ENCODE results near the gene CDK14. TPM values are rescaled to one million over a fixed set of nuclear protein-coding genes. Genes with fewer than 3 reads are reported as not detected.

Gene CDK14
- total and polyA plus RNA-seq, 10 of the 15 experiments (the other 5 are each of a cell fraction or from before 2014, with no cell fraction given), result 6.5 to 61.3 (median 24.2) TPM

GRCh38 chr7:91098566-91098965 lies 502.4 kb downstream of the CDK14 start:
- WGBS (ENCODE audit: insufficient coverage, insufficient replicate concordance, low lambda C conversion rate, missing lambda C conversion rate), result 95% methylated on average over 1 of the region's 1 CpG
- Histone ChIP-seq H3K27me3 (replicated peaks in 1 of 2; ENCODE audit: control insufficient read depth in 2 of 2, insufficient read depth in 2 of 2, low read length in 1 of 2) (no peaks in the 10 kb centered on the region), H3K27ac (ENCODE audit: control insufficient read depth, insufficient read depth) (no peak overlapping the region), H3K4me3 (no peak overlapping the region), H3K79me2 (ENCODE audit: control insufficient read depth, insufficient read depth, low read length) (no peaks in the 10 kb centered on the region), H3K4me1 (ENCODE audit: control insufficient read depth, insufficient read depth, low read length) (no peaks in the 10 kb centered on the region), H3K9me3 (replicated peaks; ENCODE audit: control insufficient read depth, insufficient read depth, low read length) (no peaks in the 10 kb centered on the region), H2AFZ (ENCODE audit: control insufficient read depth, low read depth, low read length) (no peak overlapping the region), H3K36me3 (ENCODE audit: control insufficient read depth in 2 of 2, insufficient read depth in 2 of 2, low read length in 1 of 2) (no peaks in the 10 kb centered on the region), H3K9ac (ENCODE audit: control insufficient read depth, insufficient read depth, low read length) (no peak overlapping the region), H3K4me2 (ENCODE audit: control insufficient read depth, insufficient read depth) (no peak overlapping the region), H4K20me1 (ENCODE audit: control insufficient read depth, insufficient read depth) (no peaks in the 10 kb centered on the region)
- FAIRE-seq (peak; percentile 7), ATAC-seq (no peak), DNase-seq (ENCODE audit: low read depth, low spot score) (no peak)
- ChIA-PET CTCF (no interaction called here), RAD21 (ENCODE audit: unreplicated experiment) (no interaction called here), POLR2A (no interaction called here), SMC1A (ENCODE audit: uncharacterized antibody, unreplicated experiment) (no interaction called here)
- BruUV-seq (replicated peaks), result no TSS peak
- in situ Hi-C loops (cut with MboI), result loop anchor here (25.0 kb wide), 1 partner anchor 1339 kb away; the partner anchor contains the start of gene GATAD1
- intact Hi-C loops (cut with micrococcal nuclease; ENCODE audit: unreplicated experiment), result no loop called here
- TF ChIP-seq BCL11A (IDR thresholded peaks at IDR 0.05; ENCODE audit: low read depth, low read length) (no peak), BCLAF1 (IDR thresholded peaks at IDR 0.05) (no peak), YBX1 (IDR thresholded peaks at IDR 0.05) (no peak), CBX3 (IDR thresholded peaks at IDR 0.05; ENCODE audit: borderline replicate concordance, low read depth) (no peak), CBFB (IDR thresholded peaks at IDR 0.05; ENCODE audit: low read depth) (no peak), EZH2 (IDR thresholded peaks at IDR 0.05; ENCODE audit: borderline replicate concordance, control insufficient read depth, low read depth, low read length) (no peak), RBBP5 (conservative IDR thresholded peaks at IDR 0.05) (no peak), BACH1 (IDR thresholded peaks at IDR 0.05; ENCODE audit: borderline replicate concordance) (no peak), NR2C1 (IDR thresholded peaks at IDR 0.05) (no peak), CTCF (IDR thresholded peaks at IDR 0.05 in 2 of 3, conservative IDR thresholded peaks at IDR 0.05 in 1 of 3; ENCODE audit: control insufficient read depth in 2 of 3, extremely low read depth in 1 of 3, insufficient read depth in 1 of 3, low read depth in 3 of 3, low read length in 3 of 3) (no peak), PKNOX1 (IDR thresholded peaks at IDR 0.05) (no peak), STAT1 (conservative IDR thresholded peaks at IDR 0.05) (no peak), MXI1 (IDR thresholded peaks at IDR 0.05; ENCODE audit: low read depth, low read length) (no peak), ELK1 (IDR thresholded peaks at IDR 0.05; ENCODE audit: low read depth, low read length) (no peak), EGR1 (IDR thresholded peaks at IDR 0.05; ENCODE audit: borderline replicate concordance in 1 of 2, low read depth in 2 of 2, low read length in 2 of 2) (no peak), SREBF1 (IDR thresholded peaks at IDR 0.05; ENCODE audit: low read length) (no peak), KAT2A (conservative IDR thresholded peaks at IDR 0.05; ENCODE audit: control insufficient read depth, low read depth, low read length) (no peak)

Data from GM12878 (cell line).